ENCODE measurements around the gene FAHD2A. TPM values are rescaled to one million over a fixed set of nuclear protein-coding genes. Genes with fewer than 3 reads are reported as not detected.

Gene FAHD2A
- total and polyA plus RNA-seq, 2 donors (not counting 3 experiments of a cell fraction or from before 2014, with no cell fraction given): 33.1 to 37.0 TPM

- H3K9ac ChIP-seq (replicated peaks; ENCODE audit: extremely low read depth, insufficient read depth, low read length): no peak overlapping the region
- no peaks in the 10 kb centered on the region for H3K9me1 ChIP-seq (replicated peaks; ENCODE audit: control insufficient read depth, extremely low read depth, insufficient read depth, low read length)
- H3K4me2 ChIP-seq (ENCODE audit: insufficient read depth, low read length): no peak overlapping the region
- no peaks in the 10 kb centered on the region for H4K20me1 ChIP-seq (replicated peaks; ENCODE audit: control insufficient read depth, extremely low read depth, insufficient read depth, low read length)
- H3K4me1 ChIP-seq (ENCODE audit: control insufficient read depth, extremely low read depth, insufficient read depth, low read length): no peaks in the 10 kb centered on the region
- no peak overlapping the region for H2AFZ ChIP-seq (ENCODE audit: low read depth, low read length)
- no peak overlapping the region for H3K4me3 ChIP-seq (replicated peaks in 1 of 3; ENCODE audit: insufficient read depth in 1 of 3, low read depth in 1 of 3, low read length in 3 of 3)
- H3K9me3 ChIP-seq (replicated peaks; ENCODE audit: control insufficient read depth, insufficient read depth, low read length): no peaks in the 10 kb centered on the region
- H3K79me2 ChIP-seq (ENCODE audit: control insufficient read depth, insufficient read depth, low read length): no peaks in the 10 kb centered on the region
- intact Hi-C loops (cut with micrococcal nuclease) (no loop called here), dilution Hi-C loops (cut with MboI; ENCODE audit: extremely low pct_ligation_motif_present, low sequenced_read_pairs) (no loop called here)
- H3K27me3 ChIP-seq (ENCODE audit: control insufficient read depth in 2 of 2, insufficient read depth in 2 of 2, low read length in 2 of 2): no peaks in the 10 kb centered on the region
- H3K36me3 ChIP-seq (ENCODE audit: control insufficient read depth in 2 of 2, extremely low read depth in 1 of 2, insufficient read depth in 2 of 2, low read length in 2 of 2): no peaks in the 10 kb centered on the region
- ChIA-PET POLR2A (no interaction called here), CTCF (interaction anchor here (1.5 to 3.0 kb wide), 2 partner anchors 11 to 13 kb away, joined by 3 to 28 read pairs; partner anchors contain the start of gene FAHD2A)
- H3K27ac ChIP-seq (ENCODE audit: insufficient read depth, low read depth, low read length): no peak overlapping the region
- no peak for FAIRE-seq
- no TSS peak for BruUV-seq (replicated peaks)
- TF ChIP-seq JUN (IDR thresholded peaks at IDR 0.05; ENCODE audit: borderline replicate concordance, insufficient read depth, insufficient read length, low read depth) (no peak), MYC (IDR thresholded peaks at IDR 0.05; ENCODE audit: low read depth, low read length) (no peak), GATA2 (IDR thresholded peaks at IDR 0.05; ENCODE audit: insufficient read depth, insufficient read length, low read depth, low read length) (no peak), MAX (IDR thresholded peaks at IDR 0.05; ENCODE audit: insufficient read depth, insufficient read length) (no peak), FOS (IDR thresholded peaks at IDR 0.05; ENCODE audit: borderline replicate concordance, insufficient read depth, low read length) (no peak), POLR2A (IDR thresholded peaks at IDR 0.05; ENCODE audit: low read depth, low read length) (no peak), EZH2 (IDR thresholded peaks at IDR 0.05; ENCODE audit: borderline replicate concordance, low read depth, low read length, severe bottlenecking) (no peak), CTCF (IDR thresholded peaks at IDR 0.05; ENCODE audit: extremely low read depth in 1 of 2, insufficient read depth in 1 of 2, low read depth in 1 of 2, low read length in 2 of 2) (no peak), POLR2AphosphoS5 (IDR thresholded peaks at IDR 0.05; ENCODE audit: insufficient read depth, low read depth, low read length) (no peak)
- DNase-seq (ENCODE audit: low read depth, low spot score): no peak
These were observed 12.1 kb upstream of the FAHD2A start for GRCh38 chr2:95390272-95390880.
